Kidney epithelial cell (primary cell): Measurements from ENCODE around the gene ICE1. TPM values are rescaled to one million over a fixed set of nuclear protein-coding genes. Genes with fewer than 3 reads are reported as not detected.
"Not testable (repeated sequence)": the region's sequence is repeated elsewhere in the genome, so short reads cannot be mapped to it uniquely, and the experiment has no call there.

Source experiments
- DNase-seq: peaks from one replicate; pipeline ENCODE4 v3.0.0-alpha.2; 2010; ENCODE audit warnings: low read depth
- H3K27me3 ChIP-seq: 2 replicates; pipeline ENCODE4 v1.6.0; 2011; ENCODE audit warnings: low read length; ENCODE audit not compliant: control insufficient read depth, insufficient read depth
- H3K36me3 ChIP-seq: 2 replicates; pipeline ENCODE4 v1.5.1; 2011; ENCODE audit warnings: low read length; ENCODE audit not compliant: control insufficient read depth, insufficient read depth
- H3K4me3 ChIP-seq: 2 replicates; pipeline ENCODE4 v1.5.1; 2011; ENCODE audit warnings: low read depth, mild to moderate bottlenecking, control low read depth, low read length
- CTCF ChIP-seq: IDR thresholded peaks from 2 replicates; pipeline ENCODE4 v1.5.1; 2011; ENCODE audit warnings: mild to moderate bottlenecking, moderate library complexity, low read length, control low read depth, inconsistent platforms; ENCODE audit not compliant: insufficient read depth, poor library complexity, severe bottlenecking
- total RNA-seq: library from RNA; depleted of rRNA; stranded (reverse); fragments of >200 nt; gene quantifications from 2 replicates; pipeline ENCODE4 v1.2.3, GENCODE V29; 2015

The ICE1 gene
- total RNA-seq, 1 donor from 2014 or later = 30.5 TPM

GRCh38 chr5:5475975-5476374 is 53.5 kb downstream of the ICE1 start:
- no peaks in the 10 kb centered on the region for H3K36me3 ChIP-seq
- no peaks in the 10 kb centered on the region for H3K27me3 ChIP-seq
- DNase-seq = no peak
- no peak for TF ChIP-seq CTCF
- no peak overlapping the region for H3K4me3 ChIP-seq

GRCh38 chr5:5479578-5479977 is 57.1 kb downstream of the ICE1 start:
- not testable (repeated sequence) for H3K27me3 ChIP-seq, DNase-seq, H3K36me3 ChIP-seq, H3K4me3 ChIP-seq

GRCh38 chr5:5480481-5481111 is 58.1 kb downstream of the ICE1 start:
- Histone ChIP-seq H3K27me3 (no peaks in the 10 kb centered on the region), H3K36me3 (no peaks in the 10 kb centered on the region), H3K4me3 (no peak overlapping the region)
- no peak for DNase-seq
- TF ChIP-seq CTCF = no peak

- H3K4me3 ChIP-seq = no peak overlapping the region
- no peak for DNase-seq
These were observed 58.7 kb downstream of the ICE1 start for GRCh38 chr5:5481206-5481605.

GRCh38 chr5:5481633-5482032 is 59.2 kb downstream of the ICE1 start:
- DNase-seq = no peak
- TF ChIP-seq CTCF = no peak
- Histone ChIP-seq H3K27me3 (no peaks in the 10 kb centered on the region), H3K4me3 (no peak overlapping the region), H3K36me3 (no peaks in the 10 kb centered on the region)

More at GRCh38 chr5:5481206-5481605, 58.7 kb downstream of the ICE1 start:
- no peak for TF ChIP-seq CTCF
- H3K27me3 ChIP-seq = no peaks in the 10 kb centered on the region
- no peaks in the 10 kb centered on the region for H3K36me3 ChIP-seq

- no peak overlapping the region for H3K4me3 ChIP-seq
- H3K36me3 ChIP-seq = no peaks in the 10 kb centered on the region
- H3K27me3 ChIP-seq = no peaks in the 10 kb centered on the region
- DNase-seq = no peak
- TF ChIP-seq CTCF = no peak
These were observed 60.9 kb downstream of the ICE1 start for GRCh38 chr5:5483350-5483749.
